ENCODE results near the gene TRIM48. TPM values are rescaled to one million over a fixed set of nuclear protein-coding genes. Genes with fewer than 3 reads are reported as not detected.

TRIM48 gene
- total RNA-seq = not detected in 2 replicates

GRCh38 chr11:55261855-55262254 is at the start of gene TRIM48:
TRIM48 (plus strand) TSS chr11:55262155; CDS start chr11:55262268, 113 bp downstream.

Small RNA genes lying within 50 kb of the gene (small RNA-seq; reads per million reads assigned to genes)
- gene AP005597.4 = not detected

Other genes starting within 250 kb of the TRIM48 start
- gene OR4A16, start 81.0 kb downstream of the TRIM48 start, total RNA-seq = not detected in 2 replicates
- gene OR4A15, start 105.8 kb downstream of the TRIM48 start, total RNA-seq = not detected in 2 replicates

All from thoracic aorta endothelial cell (primary cell).